HUES48 (cell line): ENCODE results near the gene ZNF540.
"Not testable (repeated sequence)": the region's sequence is repeated elsewhere in the genome, so short reads cannot be mapped to it uniquely, and the experiment has no call there.

Source experiments
- H3K27ac ChIP-seq: one replicate; pipeline ENCODE4 v1.7.0; 2013; ENCODE audit warnings: low read depth, low read length, inconsistent platforms
- H3K27me3 ChIP-seq: 2 replicates; pipeline ENCODE4 v1.6.1; 2013; ENCODE audit warnings: mild to moderate bottlenecking, low read length; ENCODE audit not compliant: control insufficient read depth, insufficient read depth
- H3K36me3 ChIP-seq: 2 replicates; pipeline ENCODE4 v1.6.1; 2013; ENCODE audit warnings: low read length; ENCODE audit not compliant: control insufficient read depth, insufficient read depth
- H3K4me1 ChIP-seq: 2 replicates; pipeline ENCODE4 v1.6.1; 2013; ENCODE audit warnings: mild to moderate bottlenecking, low read length; ENCODE audit not compliant: control insufficient read depth, insufficient read depth
- H3K4me3 ChIP-seq: 2 replicates; pipeline ENCODE4 v1.5.1; 2013; ENCODE audit warnings: mild to moderate bottlenecking, low read depth, low read length
- H3K9ac ChIP-seq: 2 replicates; pipeline ENCODE4 v1.6.1; 2013; ENCODE audit warnings: mild to moderate bottlenecking, low read depth, low read length, moderate library complexity
- H3K9me3 ChIP-seq: 2 replicates; pipeline ENCODE4 v1.6.1; 2013; ENCODE audit warnings: low read length; ENCODE audit not compliant: control insufficient read depth, insufficient read depth

Gene ZNF540

DNA sequence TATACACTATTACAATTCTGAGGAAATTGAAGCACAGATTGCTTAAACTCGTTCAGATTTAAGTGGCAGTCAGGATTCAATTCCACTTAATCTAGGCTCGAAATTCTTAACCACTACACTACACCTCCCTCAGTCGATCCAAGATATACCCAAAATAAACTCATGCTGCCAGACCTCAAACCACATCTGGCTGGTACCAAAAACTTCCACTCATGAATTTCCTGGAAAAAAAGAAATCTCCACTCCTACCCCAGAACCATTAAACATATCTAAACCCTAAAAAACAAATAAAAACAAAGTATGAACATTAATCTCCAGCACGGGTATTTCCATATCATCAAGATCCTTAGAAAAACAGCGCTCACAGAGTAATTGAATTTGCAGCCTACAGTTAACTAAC lies 59.4 kb downstream of the ZNF540 start:
- Histone ChIP-seq H3K9ac (no peak overlapping the region), H3K4me3 (peak overlapping the region; percentile 95), H3K27ac (peak overlapping the region; percentile 69), H3K36me3 (no peaks in the 10 kb centered on the region), H3K9me3 (no peaks in the 10 kb centered on the region), H3K27me3 (peaks cover 16% of the 10 kb centered on the region; the same call in 1 of the 2 replicates), H3K4me1 (0 out of 2 replicates have a peak, but pooled peaks cover 9% of the 10 kb centered on the region)

DNA sequence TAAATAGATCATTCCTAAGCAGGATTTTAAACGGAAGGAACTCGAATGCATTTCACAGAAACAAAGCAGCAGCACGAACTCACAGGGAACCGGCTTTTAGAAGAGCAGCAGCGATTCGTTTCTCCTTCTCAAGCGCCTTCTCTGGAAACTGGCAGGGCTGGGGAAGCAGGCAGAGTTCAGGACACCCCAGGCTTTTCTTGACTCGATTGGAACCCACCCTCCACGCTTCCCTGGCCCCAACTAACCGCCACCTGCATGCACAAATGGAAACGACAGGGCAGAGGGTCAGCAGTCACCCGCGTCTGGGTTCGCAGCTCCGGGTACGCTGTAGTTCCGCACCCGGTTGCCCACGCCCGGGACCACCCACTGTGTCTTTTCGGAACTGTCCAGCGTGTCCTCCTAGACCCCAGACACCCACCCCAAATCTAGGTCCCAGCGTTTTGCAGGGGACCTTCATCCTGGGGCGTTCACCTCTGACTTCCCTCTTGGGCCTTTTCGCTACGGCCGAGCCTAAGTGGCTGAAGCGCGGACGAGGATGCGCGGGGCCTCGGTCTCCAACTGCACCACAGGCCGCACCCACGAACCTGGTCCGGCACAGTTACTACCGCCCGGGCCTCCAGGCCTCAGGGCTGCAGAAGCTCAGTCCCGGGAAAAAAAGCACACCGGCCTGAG lies 60.1 kb downstream of the ZNF540 start:
- Histone ChIP-seq H3K4me1 (0 out of 2 replicates have a peak, but pooled peaks cover 9% of the 10 kb centered on the region), H3K27ac (peak overlapping the region; percentile 69), H3K4me3 (peak overlapping the region; percentile 95), H3K36me3 (no peaks in the 10 kb centered on the region), H3K27me3 (peaks cover 16% of the 10 kb centered on the region; the same call in 1 of the 2 replicates), H3K9me3 (no peaks in the 10 kb centered on the region), H3K9ac (peak overlapping the region; percentile 37)

DNA sequence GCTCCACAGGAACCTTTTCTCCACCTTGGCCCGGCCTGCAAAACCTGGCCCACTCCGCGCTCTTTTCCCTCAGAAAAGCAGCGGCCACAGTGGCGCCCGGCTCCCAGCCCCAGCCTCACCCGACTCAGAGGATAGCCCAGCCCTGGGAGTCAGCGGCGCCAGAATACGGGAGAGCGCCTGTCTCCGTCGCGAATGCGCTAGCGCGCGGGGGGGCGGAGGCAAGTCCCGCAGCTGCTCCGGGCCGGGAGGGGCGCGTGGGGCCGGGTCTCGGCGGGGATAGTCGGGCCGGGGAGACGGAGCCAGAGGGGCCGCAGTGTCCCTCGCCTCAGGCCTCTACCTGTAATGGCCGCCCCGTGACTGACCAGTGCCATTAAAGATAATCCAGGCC lies 60.6 kb downstream of the ZNF540 start, which contains the start of gene ZFP30:
ZFP30 (minus strand) TSS at position 165 of the 388 bp plus-strand sequence. CDS start 7,643 bp downstream, outside the sequence.
- Histone ChIP-seq H3K9me3 (0 out of 2 replicates have a peak, but pooled peaks cover under 1% of the 10 kb centered on the region), H3K27me3 (peaks cover 16% of the 10 kb centered on the region; the same call in 1 of the 2 replicates), H3K4me1 (0 out of 2 replicates have a peak, but pooled peaks cover 9% of the 10 kb centered on the region), H3K27ac (peak within 1 kb of the TSS; percentile 69), H3K4me3 (peak within 1 kb of the TSS; percentile 95), H3K36me3 (no peaks in the 10 kb centered on the region), H3K9ac (peak within 1 kb of the TSS; percentile 37)

DNA sequence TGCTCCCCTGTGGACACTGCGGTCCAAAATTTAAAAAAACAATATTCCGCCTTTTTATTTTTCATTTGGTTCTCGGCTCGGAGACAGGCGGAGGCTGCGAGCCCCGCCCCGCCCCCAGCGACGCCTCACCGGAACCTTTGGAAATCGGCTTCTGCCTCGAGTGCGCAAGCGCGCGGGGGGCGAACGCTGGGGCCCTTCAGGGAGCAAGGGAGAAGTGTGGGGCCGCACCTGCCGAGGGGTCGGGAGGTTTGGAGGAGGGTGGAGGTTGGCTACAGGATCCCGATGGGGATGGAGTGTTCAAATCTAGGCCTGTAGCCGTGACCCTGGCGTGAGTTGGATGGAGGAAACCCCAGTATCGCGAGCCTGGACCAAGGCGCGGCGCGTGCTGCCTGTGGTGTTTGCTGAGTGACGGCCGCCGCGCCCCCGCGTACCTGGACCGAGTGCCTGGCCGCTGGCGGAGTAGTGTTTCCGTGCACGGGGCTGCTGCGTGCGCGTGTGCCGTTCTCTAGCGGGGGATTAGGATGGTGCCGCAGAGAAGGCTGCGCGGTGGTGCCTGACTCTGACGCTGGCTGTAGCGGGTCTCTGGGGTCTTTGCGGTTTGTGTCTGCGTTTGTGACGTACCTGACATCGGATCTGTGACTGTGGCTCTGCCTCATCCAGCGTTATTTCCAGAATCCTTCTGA lies 61.2 kb downstream of the ZNF540 start:
- Histone ChIP-seq H3K27ac (peak overlapping the region; percentile 69), H3K9me3 (0 out of 2 replicates have a peak, but pooled peaks cover 6% of the 10 kb centered on the region), H3K4me1 (0 out of 2 replicates have a peak, but pooled peaks cover 9% of the 10 kb centered on the region), H3K27me3 (peaks cover 16% of the 10 kb centered on the region; the same call in 1 of the 2 replicates), H3K9ac (peak overlapping the region; percentile 37), H3K4me3 (peak overlapping the region; percentile 95), H3K36me3 (no peaks in the 10 kb centered on the region)

DNA sequence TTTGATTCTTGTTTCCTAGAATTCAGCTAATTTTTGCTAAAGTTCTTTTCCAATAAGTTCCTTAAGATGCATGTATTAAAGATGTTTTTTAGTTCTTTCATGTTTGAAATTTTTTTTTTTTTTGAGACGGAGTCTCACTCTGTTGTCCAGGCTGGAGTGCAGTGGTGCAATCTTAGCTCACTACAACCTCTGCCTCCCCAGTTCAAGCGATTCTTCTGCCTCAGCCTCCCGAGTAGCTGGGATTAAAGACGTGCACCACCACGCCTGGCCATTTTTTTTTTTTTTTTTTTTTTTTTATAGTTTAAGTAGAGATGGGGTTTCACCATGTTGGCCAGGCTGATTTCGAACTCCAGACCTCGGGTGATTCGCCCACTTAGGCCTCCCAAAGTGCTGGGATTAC lies 62.5 kb downstream of the ZNF540 start:
- not testable (repeated sequence) for H3K9ac ChIP-seq, H3K9me3 ChIP-seq, H3K4me1 ChIP-seq, H3K27ac ChIP-seq, H3K4me3 ChIP-seq, H3K36me3 ChIP-seq
- H3K27me3 ChIP-seq: peaks cover 16% of the 10 kb centered on the region; the same call in 1 of the 2 replicates
